ENCODE data around the gene ZFAND3. TPM values are rescaled to one million over a fixed set of nuclear protein-coding genes. Genes with fewer than 3 reads are reported as not detected.

The ZFAND3 gene
- total and polyA plus RNA-seq, 2 experiments from 2014 or later, result 36.5 to 50.0 TPM

GRCh38 chr6:37942606-37943376 is 123.3 kb downstream of the ZFAND3 start:
- peaks cover 96% of the 10 kb centered on the region for H3K79me2 ChIP-seq
- TF ChIP-seq EZH2phosphoT487 (IDR thresholded peaks at IDR 0.05; ENCODE audit: low read depth, severe bottlenecking, unreplicated experiment) (no peak), CTCF (IDR thresholded peaks at IDR 0.05; ENCODE audit: poor library complexity) (no peak), EZH2 (IDR thresholded peaks at IDR 0.05; ENCODE audit: borderline replicate concordance) (no peak)
- no peaks in the 10 kb centered on the region for H3K9me3 ChIP-seq (ENCODE audit: low read depth)
- H2AFZ ChIP-seq, result no peak overlapping the region
- H3K4me2 ChIP-seq, result no peak overlapping the region
- no peaks in the 10 kb centered on the region for H3K9me2 ChIP-seq (replicated peaks; ENCODE audit: insufficient read depth)
- WGBS (ENCODE audit: low lambda C conversion rate, missing lambda C conversion rate), result 76% methylated on average over 3 of the region's 3 CpGs
- H3K36me3 ChIP-seq (replicated peaks; ENCODE audit: insufficient read depth, low read depth), result no peaks in the 10 kb centered on the region
- no peaks in the 10 kb centered on the region for H3K27me3 ChIP-seq
- peaks cover 86% of the 10 kb centered on the region for H4K20me1 ChIP-seq (ENCODE audit: insufficient read depth, poor library complexity, severe bottlenecking)
- H3K4me3 ChIP-seq, result no peak overlapping the region
- H3K4me1 ChIP-seq (ENCODE audit: insufficient read depth), result no peaks in the 10 kb centered on the region
- DNase-seq (ENCODE audit: low spot score), result no peak
- H3K27ac ChIP-seq, result no peak overlapping the region

GRCh38 chr6:37943436-37944058 is 124.0 kb downstream of the ZFAND3 start:
- no peak for TF ChIP-seq EZH2phosphoT487 (IDR thresholded peaks at IDR 0.05; ENCODE audit: low read depth, severe bottlenecking, unreplicated experiment)
- TF ChIP-seq CTCF (IDR thresholded peaks at IDR 0.05; ENCODE audit: poor library complexity), result no peak
- no peak for TF ChIP-seq EZH2 (IDR thresholded peaks at IDR 0.05; ENCODE audit: borderline replicate concordance)
- Histone ChIP-seq H3K27ac (no peak overlapping the region), H2AFZ (no peak overlapping the region), H3K9me3 (ENCODE audit: low read depth) (no peaks in the 10 kb centered on the region), H3K4me1 (ENCODE audit: insufficient read depth) (no peaks in the 10 kb centered on the region), H3K9me2 (replicated peaks; ENCODE audit: insufficient read depth) (no peaks in the 10 kb centered on the region), H3K4me3 (no peak overlapping the region), H4K20me1 (ENCODE audit: insufficient read depth, poor library complexity, severe bottlenecking) (peaks cover 93% of the 10 kb centered on the region), H3K27me3 (no peaks in the 10 kb centered on the region), H3K79me2 (peaks cover 96% of the 10 kb centered on the region), H3K36me3 (replicated peaks; ENCODE audit: insufficient read depth, low read depth) (no peaks in the 10 kb centered on the region), H3K4me2 (no peak overlapping the region)
- no peak for DNase-seq (ENCODE audit: low spot score)
- WGBS (ENCODE audit: low lambda C conversion rate, missing lambda C conversion rate), result 95% methylated on average over 1 of the region's 1 CpG

- peaks cover 99% of the 10 kb centered on the region for H3K79me2 ChIP-seq
- 93% methylated on average over 2 of the region's 2 CpGs for WGBS (ENCODE audit: low lambda C conversion rate, missing lambda C conversion rate)
- no peak for DNase-seq (ENCODE audit: low spot score)
- H3K4me3 ChIP-seq, result no peak overlapping the region
- H2AFZ ChIP-seq, result no peak overlapping the region
- TF ChIP-seq EZH2phosphoT487 (IDR thresholded peaks at IDR 0.05; ENCODE audit: low read depth, severe bottlenecking, unreplicated experiment), result no peak
- no peak for TF ChIP-seq EZH2 (IDR thresholded peaks at IDR 0.05; ENCODE audit: borderline replicate concordance)
- no peak for TF ChIP-seq CTCF (IDR thresholded peaks at IDR 0.05; ENCODE audit: poor library complexity)
- H3K27ac ChIP-seq, result no peak overlapping the region
- no peaks in the 10 kb centered on the region for H3K36me3 ChIP-seq (replicated peaks; ENCODE audit: insufficient read depth, low read depth)
- peaks cover 96% of the 10 kb centered on the region for H4K20me1 ChIP-seq (ENCODE audit: insufficient read depth, poor library complexity, severe bottlenecking)
- H3K4me1 ChIP-seq (ENCODE audit: insufficient read depth), result no peaks in the 10 kb centered on the region
- H3K4me2 ChIP-seq, result no peak overlapping the region
- H3K9me2 ChIP-seq (replicated peaks; ENCODE audit: insufficient read depth), result no peaks in the 10 kb centered on the region
- H3K9me3 ChIP-seq (ENCODE audit: low read depth), result no peaks in the 10 kb centered on the region
- H3K27me3 ChIP-seq, result no peaks in the 10 kb centered on the region
Measured at GRCh38 chr6:37946057-37946456, 126.5 kb downstream of the ZFAND3 start.

Measured in hepatocyte (in vitro differentiated cells).